GM12875 (cell line): ENCODE data around the gene ZNF529.

Source experiments
- H3K4me3 ChIP-seq: one replicate; pipeline ENCODE4 v1.5.1; 2011; ENCODE audit warnings: low read depth, low read length, control low read depth
- CTCF ChIP-seq: IDR thresholded peaks from 2 replicates; pipeline ENCODE4 v1.5.1; 2011; ENCODE audit warnings: low read depth, mild to moderate bottlenecking, control low read depth, inconsistent platforms, low read length, moderate library complexity, borderline replicate concordance; ENCODE audit not compliant: insufficient read depth

ZNF529 gene

DNA sequence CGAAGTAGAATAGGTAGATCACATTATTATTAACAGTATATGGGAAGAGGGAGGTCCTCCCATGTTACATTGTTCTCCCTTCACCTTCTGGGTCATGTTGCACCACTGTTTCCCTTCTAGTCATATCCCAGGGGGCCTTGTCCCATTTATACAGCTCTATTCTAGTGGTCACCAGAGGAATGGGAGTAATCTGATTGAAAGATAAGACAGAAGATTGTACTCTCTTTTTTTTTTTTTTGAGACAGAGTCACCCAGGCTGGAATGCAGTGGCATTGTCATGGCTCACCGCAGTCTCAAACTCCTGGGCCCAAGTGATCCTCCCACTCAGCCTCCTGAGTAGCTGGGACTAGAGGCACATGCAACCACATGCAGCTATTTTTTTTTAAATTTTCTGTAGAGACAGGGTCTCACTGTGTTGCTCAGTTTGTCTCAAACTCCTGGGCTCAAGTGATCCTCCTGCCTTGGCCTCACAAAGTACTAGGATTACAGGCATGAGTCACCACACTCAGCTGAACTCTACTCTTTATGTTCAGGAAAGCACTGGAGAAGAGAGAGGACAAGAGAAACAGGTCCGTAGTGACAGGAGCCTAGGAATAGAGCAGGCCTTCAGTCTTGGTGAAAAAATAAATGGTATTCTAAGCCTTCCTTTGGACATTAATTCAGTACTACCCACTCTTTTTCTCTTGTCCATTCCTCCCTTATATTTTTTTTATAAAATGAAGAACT is 4.3 kb upstream of the ZNF529 start:
- no peak for TF ChIP-seq CTCF
- H3K4me3 ChIP-seq = no peak overlapping the region

DNA sequence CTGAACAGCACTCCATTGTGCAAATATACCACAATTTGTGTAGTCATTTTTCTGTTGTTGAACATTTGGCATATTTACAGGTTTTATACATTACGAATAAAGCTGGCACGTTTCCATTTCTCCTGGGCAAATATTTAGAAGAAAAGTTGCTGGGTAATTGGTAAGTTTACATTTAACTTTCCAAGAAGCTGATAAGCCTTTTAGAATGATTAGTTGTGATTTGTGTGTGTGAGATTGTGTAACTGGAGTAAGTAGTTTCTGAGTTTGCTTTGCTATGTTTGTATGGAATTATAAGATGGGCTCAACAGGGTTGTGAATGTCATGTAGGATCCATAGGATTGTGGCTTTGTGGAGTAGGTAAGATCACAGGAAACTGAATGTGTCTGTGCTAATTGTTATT is 1.6 kb upstream of the ZNF529 start:
- no peak overlapping the region for H3K4me3 ChIP-seq
- no peak for TF ChIP-seq CTCF

- no peak for TF ChIP-seq CTCF
- H3K4me3 ChIP-seq = peak overlapping the region; percentile 82
These were observed 1.0 kb upstream of the ZNF529 start for GRCh38 chr19:36573895-36574720.

DNA sequence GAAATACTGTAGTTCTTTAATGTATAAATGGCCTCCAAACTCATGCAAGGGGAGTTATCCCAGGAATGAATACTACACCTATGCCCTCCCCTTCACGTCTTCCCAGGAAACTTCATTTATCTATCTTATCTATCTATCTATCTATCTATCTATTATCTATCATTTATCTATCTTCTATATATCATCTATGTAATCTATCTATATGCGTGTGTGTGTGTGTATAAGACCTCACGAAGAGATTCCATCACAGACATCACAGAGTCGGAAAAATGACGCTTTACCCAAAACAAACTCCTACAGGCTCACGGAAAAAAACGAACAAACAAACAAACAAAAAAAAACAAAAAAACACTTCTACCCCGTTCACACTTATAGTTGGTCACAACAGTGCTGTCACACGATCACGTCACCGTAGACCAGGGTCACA is 486 bp downstream of the ZNF529 start:
- no peak for TF ChIP-seq CTCF
- peak overlapping the region; percentile 82 for H3K4me3 ChIP-seq

DNA sequence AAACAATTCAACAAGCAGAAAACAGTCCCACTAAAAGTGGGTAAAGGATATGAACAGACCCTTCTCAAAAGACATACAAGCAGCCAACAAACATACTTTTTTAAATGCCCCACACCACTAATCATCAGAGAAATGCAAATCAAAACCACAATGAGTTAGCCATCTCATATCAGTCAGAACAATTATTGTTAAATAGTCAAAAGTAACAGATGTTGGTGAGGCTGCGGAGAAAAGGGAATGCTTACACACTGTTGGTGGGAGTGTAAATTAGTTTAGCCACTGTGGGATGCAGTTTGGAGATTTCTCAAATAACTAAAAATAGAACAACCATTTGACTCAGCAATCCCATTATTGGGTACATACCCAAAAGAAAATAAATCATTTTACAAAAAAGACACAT is 8.7 kb downstream of the ZNF529 start:
- TF ChIP-seq CTCF = no peak
- no peak overlapping the region for H3K4me3 ChIP-seq

- no peak overlapping the region for H3K4me3 ChIP-seq
- no peak for TF ChIP-seq CTCF
These were observed 25.9 kb downstream of the ZNF529 start for GRCh38 chr19:36547001-36547732.
